NT2/D1 (cell line): ENCODE measurements around the gene SPEM1.

Source experiments
- DNase-seq: peaks from one replicate; pipeline ENCODE4 v3.0.0-alpha.2; 2011; ENCODE audit warnings: low read depth, low spot score
- H3K27me3 ChIP-seq: 2 replicates; pipeline ENCODE4 v1.6.0; 2011; ENCODE audit warnings: mild to moderate bottlenecking; ENCODE audit not compliant: insufficient read length, insufficient read depth
- H3K36me3 ChIP-seq: 2 replicates; pipeline ENCODE4 v1.6.1; 2011; ENCODE audit warnings: mild to moderate bottlenecking, low read length, mixed read lengths; ENCODE audit not compliant: insufficient read depth, insufficient read length
- H3K4me1 ChIP-seq: 2 replicates; pipeline ENCODE4 v1.5.1; 2011; ENCODE audit not compliant: insufficient read depth, insufficient read length
- H3K4me3 ChIP-seq: 2 replicates; pipeline ENCODE4 v1.5.1; 2011; ENCODE audit warnings: low read depth; ENCODE audit not compliant: insufficient read length
- H3K9ac ChIP-seq: 2 replicates; pipeline ENCODE4 v1.6.0; 2011; ENCODE audit warnings: low read depth; ENCODE audit not compliant: insufficient read length
- H3K9me3 ChIP-seq: 2 replicates; pipeline ENCODE4 v1.5.1; 2011; ENCODE audit warnings: mild to moderate bottlenecking, low read length; ENCODE audit not compliant: insufficient read depth
- SUZ12 ChIP-seq: IDR thresholded peaks from 2 replicates; pipeline ENCODE4 v1.6.1; 2011; ENCODE audit not compliant: insufficient read length, insufficient read depth; ENCODE audit errors: extremely low read depth
- YY1 ChIP-seq: IDR thresholded peaks from 2 replicates; pipeline ENCODE4 v1.6.1; 2011; ENCODE audit not compliant: insufficient read length, insufficient read depth
- ZNF274 ChIP-seq: IDR thresholded peaks from 2 replicates; pipeline ENCODE4 v1.6.1; 2011; ENCODE audit warnings: mild to moderate bottlenecking, low read depth, low read length

Gene SPEM1

GRCh38 chr17:7403043-7403726, 16.9 kb upstream of the SPEM1 start:
- Histone ChIP-seq H3K27me3 (no peaks in the 10 kb centered on the region), H3K36me3 (peaks cover 7% of the 10 kb centered on the region), H3K9ac (peak overlapping the region; percentile 90), H3K9me3 (no peaks in the 10 kb centered on the region), H3K4me1 (no peaks in the 10 kb centered on the region), H3K4me3 (peak overlapping the region; percentile 68)
- no peak for TF ChIP-seq ZNF274
- no peak for TF ChIP-seq SUZ12
- TF ChIP-seq YY1, result no peak
- no peak for DNase-seq

- Histone ChIP-seq H3K36me3 (peaks cover 9% of the 10 kb centered on the region), H3K27me3 (no peaks in the 10 kb centered on the region), H3K4me3 (peak overlapping the region; percentile 68), H3K9ac (peak overlapping the region; percentile 90), H3K4me1 (no peaks in the 10 kb centered on the region), H3K9me3 (no peaks in the 10 kb centered on the region)
- DNase-seq, result no peak
- TF ChIP-seq ZNF274 (no peak), SUZ12 (no peak), YY1 (no peak)
Observed at GRCh38 chr17:7403727-7403976, 16.5 kb upstream of the SPEM1 start.

- Histone ChIP-seq H3K27me3 (no peaks in the 10 kb centered on the region), H3K4me1 (no peaks in the 10 kb centered on the region), H3K4me3 (peak within 1 kb of the TSS; percentile 78), H3K36me3 (peaks cover 14% of the 10 kb centered on the region), H3K9me3 (no peaks in the 10 kb centered on the region), H3K9ac (peak within 1 kb of the TSS; percentile 90)
- TF ChIP-seq YY1 (peak; percentile 26), SUZ12 (no peak), ZNF274 (no peak)
- peak; percentile 95 for DNase-seq
Observed at GRCh38 chr17:7403977-7404736, 16.0 kb upstream of the SPEM1 start, which contains the start of gene TMEM256. TMEM256 (minus strand) TSS chr17:7404097; CDS start chr17:7404084, 13 bp downstream.

DNA sequence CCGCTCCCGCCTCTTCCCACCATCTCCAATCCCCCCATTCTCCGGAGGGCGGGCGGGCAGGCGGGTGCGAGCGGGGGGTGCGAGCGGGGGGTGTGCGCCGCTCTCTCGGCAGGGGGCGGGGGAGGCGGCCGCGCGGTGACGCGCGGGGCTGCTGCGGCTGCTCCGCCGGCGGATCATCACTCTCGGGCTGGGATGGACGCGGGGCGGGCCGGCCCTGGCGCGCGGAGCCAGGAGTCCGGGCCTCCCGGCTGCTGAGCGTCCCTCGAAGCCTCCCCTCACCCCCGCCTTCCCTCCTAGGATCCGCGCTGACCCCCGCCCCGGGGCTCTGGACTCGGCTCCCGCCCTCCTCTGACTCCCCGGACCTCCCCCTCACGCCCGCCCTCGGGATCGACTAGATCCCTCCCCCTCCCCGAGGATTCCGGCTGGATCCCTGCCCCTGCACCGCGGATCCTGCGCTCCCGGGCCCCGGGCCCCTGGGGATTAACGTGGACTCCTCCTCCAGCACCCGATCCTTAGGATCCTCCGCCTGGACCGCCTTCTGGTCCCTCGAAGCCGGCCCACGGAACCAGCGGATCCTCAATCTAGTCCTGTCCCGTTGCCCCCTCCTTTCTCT, 15.3 kb upstream of the SPEM1 start:
- no peak for DNase-seq
- TF ChIP-seq SUZ12 (no peak), ZNF274 (no peak), YY1 (no peak)
- peak overlapping the region; percentile 83 for H3K9ac ChIP-seq

GRCh38 chr17:7405350-7406234, 14.5 kb upstream of the SPEM1 start:
- H3K4me1 ChIP-seq, result no peaks in the 10 kb centered on the region
- peak overlapping the region; percentile 83 for H3K9ac ChIP-seq
- peak overlapping the region; percentile 78 for H3K4me3 ChIP-seq
- no peak for TF ChIP-seq ZNF274
- TF ChIP-seq YY1, result no peak
- no peak for TF ChIP-seq SUZ12
- H3K27me3 ChIP-seq, result no peaks in the 10 kb centered on the region
- peaks cover 27% of the 10 kb centered on the region for H3K36me3 ChIP-seq
- no peaks in the 10 kb centered on the region for H3K9me3 ChIP-seq
- DNase-seq, result no peak

More for the DNA sequence above, 15.3 kb upstream of the SPEM1 start:
- no peaks in the 10 kb centered on the region for H3K27me3 ChIP-seq
- H3K36me3 ChIP-seq, result peaks cover 21% of the 10 kb centered on the region
- H3K9me3 ChIP-seq, result no peaks in the 10 kb centered on the region
- no peaks in the 10 kb centered on the region for H3K4me1 ChIP-seq
- H3K4me3 ChIP-seq, result peak overlapping the region; percentile 78

- peaks cover 33% of the 10 kb centered on the region for H3K36me3 ChIP-seq
- H3K27me3 ChIP-seq, result no peaks in the 10 kb centered on the region
- peak overlapping the region; percentile 83 for H3K9ac ChIP-seq
- no peaks in the 10 kb centered on the region for H3K4me1 ChIP-seq
- H3K4me3 ChIP-seq, result peak overlapping the region; percentile 78
- H3K9me3 ChIP-seq, result no peaks in the 10 kb centered on the region
- DNase-seq, result no peak
- TF ChIP-seq YY1 (no peak), ZNF274 (no peak), SUZ12 (no peak)
Observed at GRCh38 chr17:7406235-7406825, 13.8 kb upstream of the SPEM1 start.
